ENCODE results near the gene GNAQ.

DNA sequence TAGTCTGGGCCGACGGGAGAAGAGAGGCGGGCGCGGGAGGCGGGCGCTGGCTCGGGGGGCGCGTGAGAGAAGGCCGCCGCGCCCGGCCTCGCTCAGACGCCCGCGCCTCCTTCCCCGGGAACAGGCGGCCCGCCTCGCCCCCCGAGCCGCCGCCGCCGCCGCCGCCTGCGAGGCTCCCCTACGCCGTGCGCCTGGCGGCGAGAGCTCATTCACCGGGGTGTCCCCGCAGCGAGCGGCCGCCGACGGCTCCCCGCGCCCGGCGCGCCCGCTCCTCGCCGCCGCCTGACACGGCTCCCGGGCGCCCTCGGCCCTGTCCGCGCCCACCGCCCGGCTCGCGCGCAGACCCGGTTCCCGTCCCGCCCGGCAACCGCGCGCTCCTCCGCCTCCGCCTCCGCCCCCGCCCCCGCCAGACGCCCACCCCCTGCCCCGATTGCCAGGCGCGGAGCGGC, at the start of gene GNAQ:
- TF ChIP-seq, protein P1, sequence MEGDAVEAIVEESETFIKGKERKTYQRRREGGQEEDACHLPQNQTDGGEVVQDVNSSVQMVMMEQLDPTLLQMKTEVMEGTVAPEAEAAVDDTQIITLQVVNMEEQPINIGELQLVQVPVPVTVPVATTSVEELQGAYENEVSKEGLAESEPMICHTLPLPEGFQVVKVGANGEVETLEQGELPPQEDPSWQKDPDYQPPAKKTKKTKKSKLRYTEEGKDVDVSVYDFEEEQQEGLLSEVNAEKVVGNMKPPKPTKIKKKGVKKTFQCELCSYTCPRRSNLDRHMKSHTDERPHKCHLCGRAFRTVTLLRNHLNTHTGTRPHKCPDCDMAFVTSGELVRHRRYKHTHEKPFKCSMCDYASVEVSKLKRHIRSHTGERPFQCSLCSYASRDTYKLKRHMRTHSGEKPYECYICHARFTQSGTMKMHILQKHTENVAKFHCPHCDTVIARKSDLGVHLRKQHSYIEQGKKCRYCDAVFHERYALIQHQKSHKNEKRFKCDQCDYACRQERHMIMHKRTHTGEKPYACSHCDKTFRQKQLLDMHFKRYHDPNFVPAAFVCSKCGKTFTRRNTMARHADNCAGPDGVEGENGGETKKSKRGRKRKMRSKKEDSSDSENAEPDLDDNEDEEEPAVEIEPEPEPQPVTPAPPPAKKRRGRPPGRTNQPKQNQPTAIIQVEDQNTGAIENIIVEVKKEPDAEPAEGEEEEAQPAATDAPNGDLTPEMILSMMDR (IDR thresholded peaks at IDR 0.05; ENCODE audit: low read depth, low read length, missing input control): no peak
- TF ChIP-seq GABPA (IDR thresholded peaks at IDR 0.05 in 1 of 2, conservative IDR thresholded peaks at IDR 0.05 in 1 of 2): no peak
- TF ChIP-seq, protein P2, sequence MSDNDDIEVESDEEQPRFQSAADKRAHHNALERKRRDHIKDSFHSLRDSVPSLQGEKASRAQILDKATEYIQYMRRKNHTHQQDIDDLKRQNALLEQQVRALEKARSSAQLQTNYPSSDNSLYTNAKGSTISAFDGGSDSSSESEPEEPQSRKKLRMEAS (IDR thresholded peaks at IDR 0.05): no peak
- TF ChIP-seq RAD21 (IDR thresholded peaks at IDR 0.05): no peak
- no peak for TF ChIP-seq YY1 (IDR thresholded peaks at IDR 0.05)
- TF ChIP-seq, protein P3, sequence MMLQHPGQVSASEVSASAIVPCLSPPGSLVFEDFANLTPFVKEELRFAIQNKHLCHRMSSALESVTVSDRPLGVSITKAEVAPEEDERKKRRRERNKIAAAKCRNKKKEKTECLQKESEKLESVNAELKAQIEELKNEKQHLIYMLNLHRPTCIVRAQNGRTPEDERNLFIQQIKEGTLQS (IDR thresholded peaks at IDR 0.05): no peak
- TF ChIP-seq SP1 (IDR thresholded peaks at IDR 0.05): no peak
